ENCODE measurements around the gene LCOR.

GRCh38 chr10:96960872-96961271 is 128.8 kb downstream of the LCOR start:
- no peak for TF ChIP-seq CTCF (IDR thresholded peaks at IDR 0.05; ENCODE audit: low read length)
- TF ChIP-seq EZH2 (optimal IDR thresholded peaks at IDR 0.05; ENCODE audit: low read depth, low read length): no peak
